Uterus (tissue), 2 donors: ENCODE results near the gene SCN5A.

Experiments used
- CTCF ChIP-seq, 4 experiments: fragments of 200-600 bp in 2 of 4; fragments of 450-650 bp in 2 of 4; sonication (generic) in 2 of 4; IDR thresholded peaks; one replicate each; pipeline ENCODE4 v1.5.1; 2016 to 2019; ENCODE audit warnings: antibody characterized with exemption in 4 of 4, mild to moderate bottlenecking in 2 of 4, moderate library complexity in 1 of 4
- POLR2A ChIP-seq, 2 donors: fragments of 450-650 bp; IDR thresholded peaks; one replicate each; pipeline ENCODE4 v1.6.1; 2016; ENCODE audit warnings: antibody characterized with exemption in 2 of 2, mild to moderate bottlenecking in 1 of 2, moderate library complexity in 1 of 2

- TF ChIP-seq CTCF (IDR thresholded peaks at IDR 0.05) = no peak
- no peak for TF ChIP-seq POLR2A (IDR thresholded peaks at IDR 0.05)
Measured at GRCh38 chr3:38549486-38549885, 100.0 kb downstream of the SCN5A start.
